GM19023 (cell line): ENCODE data around the gene PTPN5.
A peak's percentile ranks its signal among the peaks of the same experiment; 100 is the strongest.

Experiments
- ATAC-seq: cut with Tn5 transposase; IDR thresholded peaks from one replicate; pipeline ENCODE4 v1.9.1; 2021; ENCODE audit warnings: mild to moderate bottlenecking, moderate library complexity; ENCODE audit not compliant: unreplicated experiment

Gene PTPN5

GRCh38 chr11:18773681-18774080 is 17.9 kb downstream of the PTPN5 start:
- no peak for ATAC-seq

- no peak for ATAC-seq
Measured at GRCh38 chr11:18773104-18773503, 18.5 kb downstream of the PTPN5 start.

GRCh38 chr11:18772211-18772610 is 19.4 kb downstream of the PTPN5 start:
- no peak for ATAC-seq

- ATAC-seq = no peak
Measured at GRCh38 chr11:18771266-18772035, 20.1 kb downstream of the PTPN5 start.

- no peak for ATAC-seq
Measured at GRCh38 chr11:18770479-18771125, 21.0 kb downstream of the PTPN5 start.

- peak; percentile 59 for ATAC-seq
Measured at GRCh38 chr11:18769802-18770456, 21.7 kb downstream of the PTPN5 start.

- no peak for ATAC-seq
Measured at GRCh38 chr11:18768978-18769377, 22.6 kb downstream of the PTPN5 start.

GRCh38 chr11:18768472-18768901 is 23.1 kb downstream of the PTPN5 start:
- peak; percentile 79 for ATAC-seq

GRCh38 chr11:18766015-18766414 is 25.6 kb downstream of the PTPN5 start:
- ATAC-seq = no peak

- no peak for ATAC-seq
Measured at GRCh38 chr11:18765554-18765953, 26.0 kb downstream of the PTPN5 start.

- no peak for ATAC-seq
Measured at GRCh38 chr11:18761741-18762140, 29.9 kb downstream of the PTPN5 start.

- ATAC-seq = no peak
Measured at GRCh38 chr11:18761144-18761543, 30.5 kb downstream of the PTPN5 start.

- ATAC-seq = no peak
Measured at GRCh38 chr11:18757811-18758210, 33.8 kb downstream of the PTPN5 start.

GRCh38 chr11:18756889-18757288 is 34.7 kb downstream of the PTPN5 start:
- ATAC-seq = no peak

GRCh38 chr11:18754308-18754707 is 37.3 kb downstream of the PTPN5 start:
- no peak for ATAC-seq

GRCh38 chr11:18752502-18752901 is 39.1 kb downstream of the PTPN5 start:
- ATAC-seq = no peak

- ATAC-seq = no peak
Measured at GRCh38 chr11:18750944-18751343, 40.7 kb downstream of the PTPN5 start.

GRCh38 chr11:18749681-18750319 is 41.8 kb downstream of the PTPN5 start:
- ATAC-seq = no peak

- ATAC-seq = no peak
Measured at GRCh38 chr11:18748766-18749365, 42.7 kb downstream of the PTPN5 start.

GRCh38 chr11:18745251-18745650 is 46.3 kb downstream of the PTPN5 start:
- ATAC-seq = no peak

GRCh38 chr11:18743900-18744514 is 47.6 kb downstream of the PTPN5 start:
- no peak for ATAC-seq
